Measurements from ENCODE around the gene KRTAP20-1.

DNA sequence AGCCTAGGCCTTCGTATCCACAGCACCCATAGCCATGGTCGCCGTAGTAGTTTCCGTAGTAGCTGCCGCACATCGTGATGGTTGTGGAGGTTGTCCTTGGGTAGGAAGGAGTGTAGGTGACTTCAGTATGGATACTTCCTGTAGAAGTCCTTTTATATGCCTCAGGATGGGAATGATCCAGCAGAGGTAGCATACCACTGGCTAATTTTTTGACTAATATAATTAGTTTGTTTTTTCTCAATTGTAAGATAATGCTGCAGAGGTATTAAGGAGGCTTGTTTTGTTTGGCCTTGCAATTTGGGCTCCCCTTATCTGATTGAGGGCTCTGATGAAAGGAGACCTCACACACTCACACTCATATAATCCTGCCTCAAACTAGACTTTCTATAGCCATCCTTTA, 17.4 kb upstream of the KRTAP20-1 start, which contains the start of gene KRTAP6-2:
- TF ChIP-seq, protein P1, sequence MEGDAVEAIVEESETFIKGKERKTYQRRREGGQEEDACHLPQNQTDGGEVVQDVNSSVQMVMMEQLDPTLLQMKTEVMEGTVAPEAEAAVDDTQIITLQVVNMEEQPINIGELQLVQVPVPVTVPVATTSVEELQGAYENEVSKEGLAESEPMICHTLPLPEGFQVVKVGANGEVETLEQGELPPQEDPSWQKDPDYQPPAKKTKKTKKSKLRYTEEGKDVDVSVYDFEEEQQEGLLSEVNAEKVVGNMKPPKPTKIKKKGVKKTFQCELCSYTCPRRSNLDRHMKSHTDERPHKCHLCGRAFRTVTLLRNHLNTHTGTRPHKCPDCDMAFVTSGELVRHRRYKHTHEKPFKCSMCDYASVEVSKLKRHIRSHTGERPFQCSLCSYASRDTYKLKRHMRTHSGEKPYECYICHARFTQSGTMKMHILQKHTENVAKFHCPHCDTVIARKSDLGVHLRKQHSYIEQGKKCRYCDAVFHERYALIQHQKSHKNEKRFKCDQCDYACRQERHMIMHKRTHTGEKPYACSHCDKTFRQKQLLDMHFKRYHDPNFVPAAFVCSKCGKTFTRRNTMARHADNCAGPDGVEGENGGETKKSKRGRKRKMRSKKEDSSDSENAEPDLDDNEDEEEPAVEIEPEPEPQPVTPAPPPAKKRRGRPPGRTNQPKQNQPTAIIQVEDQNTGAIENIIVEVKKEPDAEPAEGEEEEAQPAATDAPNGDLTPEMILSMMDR (IDR thresholded peaks at IDR 0.05; ENCODE audit: low read depth, low read length, missing input control), result no peak
- TF ChIP-seq, protein P2, sequence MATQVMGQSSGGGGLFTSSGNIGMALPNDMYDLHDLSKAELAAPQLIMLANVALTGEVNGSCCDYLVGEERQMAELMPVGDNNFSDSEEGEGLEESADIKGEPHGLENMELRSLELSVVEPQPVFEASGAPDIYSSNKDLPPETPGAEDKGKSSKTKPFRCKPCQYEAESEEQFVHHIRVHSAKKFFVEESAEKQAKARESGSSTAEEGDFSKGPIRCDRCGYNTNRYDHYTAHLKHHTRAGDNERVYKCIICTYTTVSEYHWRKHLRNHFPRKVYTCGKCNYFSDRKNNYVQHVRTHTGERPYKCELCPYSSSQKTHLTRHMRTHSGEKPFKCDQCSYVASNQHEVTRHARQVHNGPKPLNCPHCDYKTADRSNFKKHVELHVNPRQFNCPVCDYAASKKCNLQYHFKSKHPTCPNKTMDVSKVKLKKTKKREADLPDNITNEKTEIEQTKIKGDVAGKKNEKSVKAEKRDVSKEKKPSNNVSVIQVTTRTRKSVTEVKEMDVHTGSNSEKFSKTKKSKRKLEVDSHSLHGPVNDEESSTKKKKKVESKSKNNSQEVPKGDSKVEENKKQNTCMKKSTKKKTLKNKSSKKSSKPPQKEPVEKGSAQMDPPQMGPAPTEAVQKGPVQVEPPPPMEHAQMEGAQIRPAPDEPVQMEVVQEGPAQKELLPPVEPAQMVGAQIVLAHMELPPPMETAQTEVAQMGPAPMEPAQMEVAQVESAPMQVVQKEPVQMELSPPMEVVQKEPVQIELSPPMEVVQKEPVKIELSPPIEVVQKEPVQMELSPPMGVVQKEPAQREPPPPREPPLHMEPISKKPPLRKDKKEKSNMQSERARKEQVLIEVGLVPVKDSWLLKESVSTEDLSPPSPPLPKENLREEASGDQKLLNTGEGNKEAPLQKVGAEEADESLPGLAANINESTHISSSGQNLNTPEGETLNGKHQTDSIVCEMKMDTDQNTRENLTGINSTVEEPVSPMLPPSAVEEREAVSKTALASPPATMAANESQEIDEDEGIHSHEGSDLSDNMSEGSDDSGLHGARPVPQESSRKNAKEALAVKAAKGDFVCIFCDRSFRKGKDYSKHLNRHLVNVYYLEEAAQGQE (IDR thresholded peaks at IDR 0.05), result no peak
- no peak for TF ChIP-seq SP1 (IDR thresholded peaks at IDR 0.05)
